GM10266 (cell line): ENCODE data around the gene DYSF.

Experiments
- DNase-seq: peaks from one replicate; pipeline ENCODE4 v3.0.0; 2012; ENCODE audit errors: extremely low spot score
- TF ChIP-seq, protein P1 (sequence below): IDR thresholded peaks from 2 replicates; pipeline ENCODE4 v1.5.1; 2012; ENCODE audit warnings: mild to moderate bottlenecking, low read depth; ENCODE audit not compliant: control insufficient read depth, insufficient read depth; ENCODE audit errors: missing control alignments

DYSF gene

DNA sequence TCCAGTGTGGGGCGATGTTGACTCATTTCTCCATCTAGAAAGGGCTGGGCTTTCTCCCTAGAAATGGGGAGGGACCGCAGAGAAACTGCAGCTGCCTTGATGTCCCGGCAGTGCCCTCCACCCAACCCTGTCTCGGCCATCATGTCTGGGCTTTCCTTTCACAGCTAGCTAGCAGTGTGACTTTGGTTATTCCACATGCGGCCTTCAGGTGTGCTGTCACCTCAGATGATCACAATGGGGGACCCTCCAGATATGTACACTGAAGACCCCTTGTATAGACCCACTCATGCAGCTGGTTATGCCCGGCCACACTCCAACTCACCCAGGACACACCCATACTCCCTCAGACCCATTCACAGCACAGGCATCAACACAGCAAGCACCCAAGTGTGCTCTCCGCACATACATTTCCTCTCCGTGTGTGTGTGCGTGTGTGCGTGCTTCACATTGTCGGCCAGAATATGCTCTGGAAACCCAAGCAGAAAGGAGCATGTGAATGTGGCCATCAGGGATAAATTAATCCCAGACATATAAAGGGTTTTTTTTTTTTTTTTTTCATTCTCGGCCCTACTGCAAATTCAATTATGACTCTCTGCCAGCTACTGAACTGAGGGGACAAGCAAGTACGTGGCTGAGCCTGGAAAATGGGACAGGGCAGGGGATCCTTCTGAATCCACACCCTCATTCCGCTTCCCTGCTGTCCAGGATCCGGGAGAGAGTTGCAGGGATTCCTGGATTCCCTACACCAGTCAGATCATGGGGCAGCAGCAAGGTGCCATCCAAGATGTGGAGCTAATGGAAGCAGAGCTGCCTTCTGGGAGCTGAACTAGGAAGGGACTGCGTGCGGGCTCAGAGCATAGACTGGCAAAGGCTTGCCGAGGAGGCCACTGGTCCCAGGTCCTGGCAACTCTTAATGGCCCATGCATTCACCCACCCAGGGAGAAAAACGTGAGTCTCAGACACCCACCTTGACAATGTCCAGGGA is 240.2 kb downstream of the DYSF start:
- TF ChIP-seq, protein P1, sequence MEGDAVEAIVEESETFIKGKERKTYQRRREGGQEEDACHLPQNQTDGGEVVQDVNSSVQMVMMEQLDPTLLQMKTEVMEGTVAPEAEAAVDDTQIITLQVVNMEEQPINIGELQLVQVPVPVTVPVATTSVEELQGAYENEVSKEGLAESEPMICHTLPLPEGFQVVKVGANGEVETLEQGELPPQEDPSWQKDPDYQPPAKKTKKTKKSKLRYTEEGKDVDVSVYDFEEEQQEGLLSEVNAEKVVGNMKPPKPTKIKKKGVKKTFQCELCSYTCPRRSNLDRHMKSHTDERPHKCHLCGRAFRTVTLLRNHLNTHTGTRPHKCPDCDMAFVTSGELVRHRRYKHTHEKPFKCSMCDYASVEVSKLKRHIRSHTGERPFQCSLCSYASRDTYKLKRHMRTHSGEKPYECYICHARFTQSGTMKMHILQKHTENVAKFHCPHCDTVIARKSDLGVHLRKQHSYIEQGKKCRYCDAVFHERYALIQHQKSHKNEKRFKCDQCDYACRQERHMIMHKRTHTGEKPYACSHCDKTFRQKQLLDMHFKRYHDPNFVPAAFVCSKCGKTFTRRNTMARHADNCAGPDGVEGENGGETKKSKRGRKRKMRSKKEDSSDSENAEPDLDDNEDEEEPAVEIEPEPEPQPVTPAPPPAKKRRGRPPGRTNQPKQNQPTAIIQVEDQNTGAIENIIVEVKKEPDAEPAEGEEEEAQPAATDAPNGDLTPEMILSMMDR = no peak
- no peak for DNase-seq

DNA sequence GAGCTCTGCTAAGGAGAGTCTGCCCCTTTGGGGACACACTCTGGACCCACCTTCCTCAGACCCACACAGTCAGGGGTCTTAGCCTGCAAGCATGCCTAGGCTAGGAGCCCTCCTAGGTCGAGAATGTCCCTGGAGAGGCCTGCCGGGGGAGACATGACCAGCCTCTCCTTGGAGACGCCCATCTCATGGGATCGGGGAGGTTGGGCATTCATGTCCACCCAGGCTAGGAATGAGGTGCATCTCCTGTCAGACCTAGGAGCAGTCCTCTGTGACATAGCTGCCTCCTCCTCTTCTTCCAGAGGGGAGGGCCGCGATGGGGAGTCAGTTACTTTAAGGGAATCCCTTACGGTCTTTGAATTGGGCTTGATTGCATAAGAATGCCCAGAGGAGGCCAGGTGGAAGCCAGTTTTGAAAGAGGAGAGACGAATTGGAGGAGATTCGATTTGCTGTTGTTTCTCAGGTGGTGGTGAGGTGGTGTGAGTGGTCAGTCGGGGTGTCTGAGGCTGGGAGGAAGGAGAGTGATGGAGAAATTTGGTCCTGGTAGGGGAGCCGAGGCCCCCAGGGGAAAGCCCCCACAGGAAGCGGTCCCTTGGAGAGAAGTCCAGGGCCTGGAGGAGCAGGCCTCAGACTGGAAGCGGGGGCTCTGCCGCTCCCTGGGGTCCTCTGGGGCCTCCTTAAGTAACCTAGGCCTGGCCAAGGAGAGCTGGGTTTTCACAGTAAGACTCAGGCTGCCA is 241.3 kb downstream of the DYSF start:
- DNase-seq = no peak
- TF ChIP-seq, protein P1 = no peak

DNA sequence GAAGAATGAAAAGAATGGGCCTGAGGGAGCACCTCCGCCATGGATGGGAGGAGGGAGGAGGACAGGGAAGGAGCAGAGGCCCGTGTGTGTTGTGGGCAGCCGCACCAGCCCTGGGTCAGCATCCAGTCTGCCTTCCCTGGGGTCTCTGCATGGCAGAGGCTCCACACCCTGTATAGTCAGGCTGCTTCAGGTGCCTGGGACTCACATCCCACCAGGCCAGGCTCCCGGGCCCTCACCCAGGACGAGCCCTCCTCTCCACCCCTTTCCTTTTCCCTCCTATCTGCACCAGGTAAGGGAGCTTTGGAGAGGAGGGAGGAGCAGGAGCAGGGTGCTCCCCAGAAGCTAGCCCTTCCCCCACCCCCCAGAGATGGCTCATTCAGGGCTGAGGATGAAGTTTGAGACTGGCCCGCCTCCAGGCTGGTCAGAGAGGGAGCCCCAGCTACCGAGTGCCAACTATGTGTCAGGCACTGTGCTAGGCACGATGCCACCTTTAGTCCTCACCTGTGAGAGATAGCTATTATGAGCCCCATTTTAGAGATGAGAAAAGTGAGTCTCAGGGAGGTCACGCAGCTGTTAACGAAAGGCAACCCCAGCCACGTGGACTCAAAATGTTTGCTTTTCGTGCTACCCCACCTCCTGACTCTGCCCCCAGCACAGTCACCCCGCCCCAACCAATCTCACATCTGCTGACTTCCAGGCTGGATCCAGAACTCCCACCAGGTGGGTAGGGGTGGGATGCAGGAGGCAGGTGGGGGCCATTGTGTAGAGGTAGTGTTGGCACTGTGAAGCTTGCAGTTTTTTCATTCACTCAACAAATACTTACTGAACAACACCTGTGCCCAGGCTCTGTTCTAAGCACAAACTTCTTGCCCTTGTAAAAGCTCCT is 242.1 kb downstream of the DYSF start:
- no peak for DNase-seq
- TF ChIP-seq, protein P1 = no peak

DNA sequence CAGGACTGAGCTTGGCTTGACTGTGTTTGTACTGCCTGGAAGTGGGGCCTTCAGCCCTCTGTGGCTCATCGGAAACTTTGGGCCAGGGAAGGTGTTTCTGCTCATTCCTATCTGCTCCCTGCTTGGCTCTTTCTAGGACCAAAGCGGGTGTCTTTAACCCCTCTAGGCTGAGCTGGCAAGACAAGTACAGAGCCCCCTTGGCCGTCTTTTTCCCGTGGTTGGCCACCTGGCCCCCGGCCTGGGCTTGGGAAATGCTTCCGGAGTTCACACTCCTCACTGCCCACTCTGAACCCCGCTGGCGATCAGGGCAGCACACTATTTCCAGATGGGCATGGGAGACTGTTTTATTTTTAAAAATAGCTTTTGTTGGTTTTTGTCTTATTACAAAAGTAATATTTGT is 243.0 kb downstream of the DYSF start:
- no peak for DNase-seq
- TF ChIP-seq, protein P1 = no peak

DNA sequence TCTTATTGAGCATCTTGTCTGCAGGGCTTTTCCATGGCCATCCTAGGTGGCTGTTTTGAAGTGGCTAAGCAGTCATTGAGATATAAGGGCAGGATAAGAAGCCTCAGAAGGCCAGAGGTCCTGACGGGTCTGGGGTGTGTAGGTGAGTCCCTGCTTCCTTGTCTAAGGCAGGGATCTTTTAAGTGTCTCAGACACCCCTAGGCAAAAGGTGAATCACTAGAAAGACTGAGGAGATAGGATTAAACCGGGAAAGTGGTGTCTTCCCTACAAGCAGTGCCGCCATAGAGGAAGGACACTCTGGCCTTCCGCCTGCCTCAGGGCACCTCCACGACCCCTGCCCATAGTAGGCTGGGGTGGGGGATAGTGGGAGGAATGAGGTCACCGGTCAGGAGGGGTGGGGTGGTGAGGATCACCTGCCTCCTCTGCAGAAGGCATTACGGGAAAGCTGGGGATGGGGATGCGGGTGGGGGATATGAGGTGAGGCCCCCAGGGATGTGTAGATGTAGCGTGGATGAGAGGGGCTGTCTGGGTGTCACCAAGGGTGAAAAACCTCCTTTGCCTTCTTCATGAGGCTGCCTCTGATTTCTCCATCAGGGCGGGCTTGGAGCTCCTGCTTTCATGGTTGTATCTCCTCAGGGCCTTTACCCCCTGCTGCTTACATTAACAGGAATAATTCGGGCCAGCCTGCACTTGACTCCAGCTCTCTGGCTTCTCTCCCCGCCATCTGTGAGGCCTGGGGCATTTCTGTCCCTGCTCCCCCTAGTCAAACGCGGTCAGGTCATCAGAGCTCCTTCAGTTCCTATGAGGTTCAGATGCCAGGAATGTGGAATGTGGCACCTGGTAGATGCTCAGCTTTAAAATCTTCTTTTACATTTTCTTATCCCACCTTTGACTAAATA is 244.0 kb downstream of the DYSF start:
- no peak for DNase-seq
- TF ChIP-seq, protein P1 = no peak

GRCh38 chr2:71699428-71699827 is 246.1 kb downstream of the DYSF start:
- TF ChIP-seq, protein P1 = no peak
- no peak for DNase-seq
